ENCODE results near the gene SUSD1. TPM values are rescaled to one million over a fixed set of nuclear protein-coding genes. Genes with fewer than 3 reads are reported as not detected.

The SUSD1 gene
- total and polyA plus RNA-seq, 10 donors = 4.4 to 26.8 (median 20.2) TPM

DNA sequence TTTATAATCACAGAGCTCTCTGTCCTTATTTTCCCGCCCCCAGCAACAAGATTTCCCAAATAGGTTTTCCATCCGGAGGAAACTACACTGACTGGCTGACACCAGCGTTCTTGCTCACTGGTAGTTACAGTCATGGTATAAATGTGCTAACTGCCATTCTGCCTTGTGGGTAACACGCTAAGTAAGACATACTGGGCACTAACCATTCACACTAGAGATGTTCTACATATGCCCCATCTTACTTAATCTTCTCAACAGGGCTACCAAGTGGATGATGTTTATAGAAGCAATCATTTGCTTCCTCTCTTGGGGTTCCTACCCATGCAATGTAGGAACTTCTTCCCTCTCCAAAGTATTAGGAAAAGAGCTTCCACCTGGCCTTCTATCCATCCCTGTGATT lies 111.5 kb downstream of the SUSD1 start:
- no peak overlapping the region for H3K4me3 ChIP-seq
- peaks cover 6 to 63% (median 38%) of the 10 kb centered on the region in 6 donors for H3K4me1 ChIP-seq
- no peaks in the 10 kb centered on the region for H3K27me3 ChIP-seq (replicated peaks in 1 of 7)
- H3K27ac ChIP-seq = peak overlapping the region in 1 of 8 donors; percentile 81
- peaks cover 0 to 16% (median 0%) of the 10 kb centered on the region in 6 donors for H3K36me3 ChIP-seq
- intact Hi-C loops (cut with DNase I; ENCODE audit: low total_unique reads) = no loop called here
- DNase-seq = no peak
- H3K9me3 ChIP-seq = no peaks in the 10 kb centered on the region
- TF ChIP-seq POLR2A (IDR thresholded peaks at IDR 0.05) = no peak
- TF ChIP-seq, protein P1, sequence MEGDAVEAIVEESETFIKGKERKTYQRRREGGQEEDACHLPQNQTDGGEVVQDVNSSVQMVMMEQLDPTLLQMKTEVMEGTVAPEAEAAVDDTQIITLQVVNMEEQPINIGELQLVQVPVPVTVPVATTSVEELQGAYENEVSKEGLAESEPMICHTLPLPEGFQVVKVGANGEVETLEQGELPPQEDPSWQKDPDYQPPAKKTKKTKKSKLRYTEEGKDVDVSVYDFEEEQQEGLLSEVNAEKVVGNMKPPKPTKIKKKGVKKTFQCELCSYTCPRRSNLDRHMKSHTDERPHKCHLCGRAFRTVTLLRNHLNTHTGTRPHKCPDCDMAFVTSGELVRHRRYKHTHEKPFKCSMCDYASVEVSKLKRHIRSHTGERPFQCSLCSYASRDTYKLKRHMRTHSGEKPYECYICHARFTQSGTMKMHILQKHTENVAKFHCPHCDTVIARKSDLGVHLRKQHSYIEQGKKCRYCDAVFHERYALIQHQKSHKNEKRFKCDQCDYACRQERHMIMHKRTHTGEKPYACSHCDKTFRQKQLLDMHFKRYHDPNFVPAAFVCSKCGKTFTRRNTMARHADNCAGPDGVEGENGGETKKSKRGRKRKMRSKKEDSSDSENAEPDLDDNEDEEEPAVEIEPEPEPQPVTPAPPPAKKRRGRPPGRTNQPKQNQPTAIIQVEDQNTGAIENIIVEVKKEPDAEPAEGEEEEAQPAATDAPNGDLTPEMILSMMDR (IDR thresholded peaks at IDR 0.05 in 8 of 11, conservative IDR thresholded peaks at IDR 0.05 in 3 of 11) = no peak
- no peak for TF ChIP-seq POLR2AphosphoS5 (IDR thresholded peaks at IDR 0.05)
- WGBS, 5 donors = 85 to 97% (median 97%) methylated on average over 4 of the region's 4 CpGs

DNA sequence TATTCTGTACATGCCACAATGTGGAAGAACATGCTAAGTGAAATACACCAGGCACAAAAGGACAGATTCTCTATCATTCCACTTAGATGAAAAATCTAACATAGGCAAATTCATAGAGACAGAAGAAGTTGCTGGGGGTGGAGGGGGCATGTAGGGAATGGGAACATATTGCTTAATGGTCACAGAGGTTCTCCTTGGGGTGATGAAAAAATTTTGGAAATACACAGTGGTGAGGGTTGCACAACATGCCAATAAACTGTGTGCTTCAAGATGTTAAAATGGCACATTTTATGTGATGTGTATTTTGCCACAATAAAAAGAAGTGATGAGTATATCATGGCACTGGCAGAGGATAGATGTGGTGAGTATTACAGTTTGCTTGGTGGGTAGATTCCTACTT lies 111.9 kb downstream of the SUSD1 start:
- Histone ChIP-seq H3K36me3 (peaks cover 0 to 16% (median 0%) of the 10 kb centered on the region in 6 donors), H3K4me1 (peaks cover 6 to 67% (median 41%) of the 10 kb centered on the region in 6 donors), H3K27ac (peak overlapping the region in 3 of 8 donors; percentile 1 to 81 (median 81)), H3K4me3 (no peak overlapping the region), H3K9me3 (no peaks in the 10 kb centered on the region), H3K27me3 (replicated peaks in 1 of 7) (no peaks in the 10 kb centered on the region)
- DNase-seq = no peak
- no peak for TF ChIP-seq POLR2AphosphoS5 (IDR thresholded peaks at IDR 0.05)
- intact Hi-C loops (cut with DNase I; ENCODE audit: low total_unique reads) = no loop called here

DNA sequence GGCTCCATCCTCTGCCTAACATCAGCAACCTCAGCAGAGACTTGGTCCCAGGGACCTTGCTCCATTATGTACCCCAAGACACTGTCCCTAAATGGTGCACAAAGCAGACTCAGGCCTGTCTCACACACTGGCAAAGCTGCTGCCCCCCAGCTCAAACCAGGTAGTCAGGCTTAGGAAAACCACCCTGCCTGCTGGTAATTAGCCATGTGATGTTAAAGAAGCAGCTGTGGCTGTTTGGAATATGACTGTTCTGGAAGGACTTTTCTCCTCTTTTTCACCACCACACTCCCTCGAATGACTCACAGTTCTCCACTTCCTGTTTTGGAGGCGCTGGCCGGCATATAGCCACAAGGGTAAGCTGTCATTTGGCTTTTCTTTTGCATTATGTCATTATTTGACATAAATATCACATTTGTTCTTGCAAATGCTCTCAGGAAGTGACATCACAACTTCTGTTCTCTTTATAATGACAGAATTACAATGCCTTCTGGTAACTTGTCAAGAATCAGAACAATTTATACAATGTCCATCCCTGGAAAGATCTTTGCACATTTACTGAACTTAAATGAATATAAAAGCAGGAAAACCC lies 113.9 kb downstream of the SUSD1 start:
- Histone ChIP-seq H3K4me1 (peaks cover 6 to 73% (median 41%) of the 10 kb centered on the region in 6 donors), H3K4me3 (no peak overlapping the region), H3K27ac (peak overlapping the region in 7 of 8 donors; percentile 60 to 87 (median 79)), H3K36me3 (peaks cover 0 to 13% (median 0%) of the 10 kb centered on the region in 6 donors), H3K27me3 (replicated peaks in 1 of 7) (no peaks in the 10 kb centered on the region), H3K9me3 (no peaks in the 10 kb centered on the region)
- DNase-seq = peak; percentile 81
- intact Hi-C loops (cut with DNase I; ENCODE audit: low total_unique reads) = no loop called here
- TF ChIP-seq, protein P1 (IDR thresholded peaks at IDR 0.05 in 8 of 11, conservative IDR thresholded peaks at IDR 0.05 in 3 of 11) = peak in 3 of 11 experiments; percentile 3 to 32 (median 21)
- TF ChIP-seq POLR2A (IDR thresholded peaks at IDR 0.05) (no peak), POLR2AphosphoS5 (IDR thresholded peaks at IDR 0.05) (peak in 1 of 3 donors; percentile 83)
- WGBS, 5 donors = 0 to 4% (median 2%) methylated on average over 3 of the region's 3 CpGs

DNA sequence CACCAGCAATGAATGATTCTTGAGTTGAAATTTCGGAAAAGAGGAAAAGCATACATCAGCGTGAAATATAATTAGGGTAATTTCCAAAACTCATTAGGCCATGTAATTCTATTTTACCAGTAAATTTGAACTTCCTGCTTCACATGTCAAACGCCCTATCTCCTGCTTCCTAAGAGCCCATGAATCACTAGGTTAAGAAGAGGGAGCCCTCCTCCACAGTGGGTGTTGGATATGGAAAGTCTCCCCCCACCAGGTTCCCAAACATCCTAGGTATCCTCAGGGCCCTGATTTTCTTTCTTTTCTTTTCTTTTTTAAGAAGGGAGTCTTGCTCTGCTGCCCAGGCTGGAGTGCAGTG lies 115.2 kb downstream of the SUSD1 start:
- Histone ChIP-seq H3K4me3 (no peak overlapping the region), H3K27me3 (replicated peaks in 1 of 7) (no peaks in the 10 kb centered on the region), H3K9me3 (no peaks in the 10 kb centered on the region), H3K27ac (peak overlapping the region; percentile 17 to 87 (median 78)), H3K36me3 (peaks cover 0 to 13% (median 0%) of the 10 kb centered on the region in 6 donors), H3K4me1 (peaks cover 6 to 73% (median 38%) of the 10 kb centered on the region in 6 donors)
- TF ChIP-seq POLR2AphosphoS5 (IDR thresholded peaks at IDR 0.05) (no peak), POLR2A (IDR thresholded peaks at IDR 0.05) (no peak)
- TF ChIP-seq, protein P1 (IDR thresholded peaks at IDR 0.05 in 8 of 11, conservative IDR thresholded peaks at IDR 0.05 in 3 of 11) = no peak
- WGBS, 5 donors = 55 to 76% (median 73%) methylated on average over 3 of the region's 3 CpGs
- no peak for DNase-seq
- intact Hi-C loops (cut with DNase I; ENCODE audit: low total_unique reads) = no loop called here

Measured in spleen (tissue), 11 donors.